GM19438 (cell line): ENCODE data around the gene LPIN1.
"Not testable (repeated sequence)": the region's sequence is repeated elsewhere in the genome, so short reads cannot be mapped to it uniquely, and the experiment has no call there.

Experiments used
- ATAC-seq: cut with Tn5 transposase; IDR thresholded peaks from one replicate; pipeline ENCODE4 v1.9.1; 2021; ENCODE audit warnings: low read depth; ENCODE audit not compliant: unreplicated experiment

LPIN1 gene

DNA sequence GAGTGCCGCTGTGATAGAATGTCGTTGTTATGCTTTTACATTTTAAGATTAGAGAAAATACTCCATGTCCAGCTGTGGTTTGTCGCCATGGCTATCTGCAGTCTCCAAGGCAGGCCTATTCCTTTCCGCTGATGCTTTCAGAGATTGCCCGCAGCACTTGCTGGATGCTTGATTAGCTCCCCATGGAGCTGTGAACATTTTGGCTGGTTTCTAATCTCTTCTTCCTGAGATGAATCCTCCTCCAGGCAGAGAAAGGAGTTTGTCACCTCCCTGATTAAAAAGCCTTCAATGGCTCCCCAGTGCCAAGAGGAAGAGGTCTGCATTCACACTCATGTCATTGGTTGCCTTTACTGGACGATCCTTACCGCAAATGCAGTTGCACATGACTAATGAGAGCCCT, 32.6 kb upstream of the LPIN1 start:
- no peak for ATAC-seq

DNA sequence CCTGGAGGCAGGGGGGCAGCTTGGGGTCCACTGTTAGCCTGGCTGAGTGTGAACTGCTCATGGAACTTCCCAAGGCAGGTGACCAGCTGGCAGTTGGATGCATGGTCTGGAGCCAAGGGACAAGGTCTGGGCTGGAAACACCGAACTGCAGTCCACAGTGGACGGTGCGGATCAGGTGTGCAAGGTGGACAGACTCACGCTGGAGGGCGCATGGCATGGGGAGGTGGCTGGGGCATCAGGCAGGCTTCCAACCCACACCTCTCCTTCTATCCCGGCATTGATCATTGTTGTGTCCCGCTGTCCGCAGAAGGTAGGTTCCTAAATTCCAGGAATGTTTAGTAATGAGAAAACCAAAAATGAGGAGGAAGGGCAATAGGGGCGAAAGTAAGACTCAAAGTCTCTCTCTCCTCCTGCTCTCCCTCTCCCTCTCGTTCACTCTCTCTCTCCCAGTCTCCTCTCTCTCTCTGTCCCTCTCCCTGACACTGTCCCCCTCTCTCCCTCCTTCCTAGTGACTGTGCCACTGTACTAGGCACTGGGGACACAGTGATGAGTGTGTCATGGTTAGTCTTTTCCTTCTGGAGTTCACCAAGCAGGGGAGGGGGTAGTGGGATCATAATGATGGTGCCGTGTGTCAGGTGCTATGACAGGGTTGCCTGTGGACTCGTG, 30.3 kb upstream of the LPIN1 start:
- ATAC-seq, result no peak

DNA sequence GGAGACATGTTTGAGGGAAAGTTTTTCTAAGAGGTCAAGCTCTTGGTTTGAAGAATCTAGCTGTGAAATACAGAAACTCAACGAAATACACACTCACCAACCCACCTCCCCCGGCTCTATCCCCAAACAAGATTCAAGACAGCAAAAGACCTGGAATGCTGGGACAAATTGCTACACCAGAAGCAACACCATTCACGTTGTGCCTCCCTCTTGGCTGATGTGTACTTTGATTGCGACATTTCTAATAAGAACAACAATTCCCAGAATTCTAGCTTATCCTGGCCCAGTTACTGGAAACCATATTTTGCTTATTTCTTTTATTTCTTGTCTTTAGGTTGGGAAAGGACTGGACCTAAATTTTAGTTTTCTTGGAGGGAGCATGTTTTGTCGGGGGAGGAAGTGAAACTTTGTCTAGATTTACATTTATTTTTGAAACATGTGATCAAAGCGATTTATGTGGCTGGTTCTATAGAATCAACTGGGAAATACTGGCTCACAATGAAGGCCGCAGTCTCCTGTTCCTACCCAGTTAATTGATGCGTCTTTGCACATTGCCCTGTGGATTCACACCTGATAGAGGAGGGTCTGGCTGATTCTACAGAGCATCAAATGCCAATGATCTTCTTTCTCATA, 29.6 kb upstream of the LPIN1 start:
- no peak for ATAC-seq

DNA sequence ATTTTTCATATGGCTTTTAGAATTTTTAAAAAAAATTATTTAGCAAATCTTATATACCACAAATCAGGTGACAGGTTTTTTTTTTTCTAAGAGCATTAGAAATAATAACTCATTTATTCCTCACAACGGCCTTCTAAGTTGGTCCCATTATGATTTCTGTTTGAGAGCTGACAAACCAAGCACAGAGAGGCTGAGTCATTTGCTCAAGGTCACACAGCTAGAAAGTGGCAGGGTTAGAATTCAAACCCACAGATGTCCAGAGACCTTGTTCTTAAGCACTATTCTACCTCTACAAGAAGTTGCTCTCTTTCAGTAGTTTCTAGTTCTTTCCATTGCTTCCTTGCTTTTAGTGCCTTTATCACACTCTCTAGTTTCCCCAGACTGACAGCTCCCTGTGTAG, 28.8 kb upstream of the LPIN1 start:
- no peak for ATAC-seq

DNA sequence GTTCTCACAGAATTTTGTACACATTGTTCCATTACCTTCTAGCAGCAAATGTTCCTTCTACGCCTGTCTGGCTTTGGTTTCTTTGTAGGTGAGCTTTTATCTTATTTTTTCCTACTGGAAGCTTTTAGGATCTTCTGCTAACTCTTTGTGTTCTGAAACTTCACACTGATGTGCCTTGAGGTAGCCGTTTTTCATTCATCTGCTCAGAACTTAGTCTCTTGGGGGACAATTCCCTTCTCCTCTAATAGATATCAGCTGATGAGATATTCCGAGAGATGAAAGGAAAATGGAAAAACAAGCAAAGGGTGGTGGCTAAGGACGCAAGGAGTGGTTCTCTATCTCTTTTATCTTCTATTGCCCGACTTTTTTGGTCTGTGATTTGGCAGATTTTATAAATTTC, 27.8 kb upstream of the LPIN1 start:
- ATAC-seq, result no peak

DNA sequence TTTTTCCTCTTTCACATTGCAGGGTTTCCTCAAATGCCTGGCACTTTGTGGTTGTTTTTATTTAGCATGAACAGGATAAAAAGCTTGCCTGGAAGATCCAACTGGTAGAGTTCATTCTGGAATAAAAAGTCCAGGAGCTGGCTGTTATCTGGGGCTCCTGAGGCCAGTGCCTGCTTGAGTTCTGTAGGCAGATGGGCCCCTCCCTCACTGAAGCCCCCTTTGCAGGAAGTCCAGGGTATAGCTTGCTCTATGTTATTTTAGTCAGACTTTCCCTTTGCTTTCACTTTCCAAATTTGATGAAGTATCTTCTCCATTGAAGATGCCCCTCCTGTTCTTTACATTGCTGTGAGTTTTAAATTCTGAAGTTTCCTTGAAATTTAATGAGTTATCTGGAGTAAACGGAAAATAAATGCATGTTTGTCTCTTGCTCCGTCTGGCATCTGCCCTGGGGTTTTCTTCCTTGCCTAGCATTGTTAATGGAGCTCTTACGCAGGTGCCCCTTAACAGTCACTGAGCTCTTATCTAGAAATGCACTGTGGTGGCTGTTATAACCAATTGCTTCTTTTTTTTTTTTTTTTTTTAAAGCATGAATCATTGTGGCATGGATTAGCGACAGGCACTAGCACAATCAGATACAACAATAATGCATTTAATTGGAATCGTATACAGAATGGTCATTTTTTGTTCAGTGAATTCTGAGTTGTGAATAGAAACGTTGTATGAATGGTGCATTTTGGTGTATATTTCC, 27.0 kb upstream of the LPIN1 start:
- ATAC-seq, result no peak

DNA sequence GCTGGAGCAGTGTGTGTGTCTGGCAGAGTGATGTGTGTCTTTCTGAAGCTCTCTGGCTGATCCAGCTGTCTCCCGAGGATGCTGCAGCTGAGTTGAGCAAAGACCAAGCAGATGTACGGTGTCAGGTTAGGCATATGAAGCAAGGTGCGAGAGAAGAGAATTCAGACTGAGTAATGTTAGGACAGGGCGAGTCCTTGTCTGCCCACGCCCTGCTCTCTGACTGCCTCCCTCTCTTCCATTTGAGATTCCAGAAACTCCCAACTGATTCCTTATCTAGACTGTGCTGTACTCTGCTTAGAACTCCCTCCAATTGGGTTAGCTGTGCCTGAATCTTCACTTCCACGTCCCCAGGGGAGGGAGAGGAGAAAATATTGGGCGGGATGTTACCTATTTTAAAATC, 25.7 kb upstream of the LPIN1 start:
- ATAC-seq, result no peak

DNA sequence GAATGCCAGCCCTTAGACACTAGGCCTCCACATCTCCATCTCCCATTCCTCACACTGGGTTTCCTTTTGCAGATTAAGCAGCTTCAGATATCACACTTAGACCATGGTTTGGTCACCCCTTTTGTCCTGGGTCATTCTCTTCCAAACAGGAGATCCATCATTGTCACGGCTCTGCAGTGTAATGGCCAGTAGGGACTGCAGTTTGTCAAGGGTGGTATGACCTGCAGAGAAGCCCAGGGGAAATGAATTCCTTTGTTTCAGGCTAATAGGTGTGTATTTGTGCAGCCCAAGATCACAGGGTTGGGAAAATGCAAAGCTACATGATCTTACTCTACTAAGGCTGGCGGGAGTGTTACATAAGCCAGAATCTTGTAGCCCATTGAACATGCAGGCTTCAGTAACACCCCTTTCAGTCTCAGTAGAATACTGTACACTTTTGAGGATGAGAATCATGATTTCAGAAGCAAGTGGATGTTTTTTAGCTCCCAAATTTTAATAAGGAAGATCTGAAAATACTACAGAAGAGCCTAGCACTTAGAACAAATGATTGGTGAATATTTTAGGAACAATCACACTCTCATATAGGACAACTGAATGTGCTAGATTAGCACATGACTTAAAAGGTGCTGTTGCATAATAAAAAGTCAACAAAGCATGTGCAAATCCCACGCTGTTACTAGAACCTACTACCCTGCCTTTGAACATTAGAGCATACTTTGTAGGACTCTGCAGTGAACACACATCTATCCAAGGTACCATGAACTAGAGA, 24.0 kb upstream of the LPIN1 start:
- no peak for ATAC-seq

DNA sequence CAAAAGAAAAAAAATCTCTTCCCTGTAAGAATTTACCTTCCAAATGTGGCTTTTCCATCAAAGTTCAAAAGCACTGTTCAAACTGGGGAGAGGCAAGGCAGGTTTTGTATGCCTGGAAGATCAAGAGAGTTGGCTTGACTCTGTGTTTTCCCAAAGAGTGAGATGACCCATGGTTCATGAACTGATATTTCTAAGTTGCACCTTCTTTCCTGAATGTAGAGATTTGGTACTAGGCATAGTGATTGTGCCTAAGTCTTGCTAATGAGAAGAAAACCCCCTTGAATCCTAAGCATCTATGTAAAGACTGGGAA, 23.4 kb upstream of the LPIN1 start:
- ATAC-seq, result no peak

DNA sequence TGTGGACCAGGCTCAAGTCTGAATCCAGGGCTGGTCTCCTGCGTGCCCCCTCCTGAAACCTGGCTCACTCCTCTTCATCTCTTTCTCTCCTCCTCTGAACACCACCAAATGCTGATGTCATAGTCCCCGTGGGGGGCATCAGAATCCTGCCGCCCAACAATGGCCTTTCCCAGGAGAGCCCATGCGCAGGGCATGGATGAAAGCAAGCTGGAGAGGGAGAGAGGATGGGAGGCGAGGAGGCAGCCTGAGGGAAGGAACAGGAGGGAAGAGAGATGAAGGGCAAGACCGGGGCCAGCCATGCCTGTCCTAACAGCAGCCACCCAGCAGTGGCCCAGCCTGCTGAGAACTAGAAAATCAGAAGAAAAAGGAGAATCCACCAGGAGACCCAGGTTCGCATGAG, 22.3 kb upstream of the LPIN1 start:
- ATAC-seq, result no peak

DNA sequence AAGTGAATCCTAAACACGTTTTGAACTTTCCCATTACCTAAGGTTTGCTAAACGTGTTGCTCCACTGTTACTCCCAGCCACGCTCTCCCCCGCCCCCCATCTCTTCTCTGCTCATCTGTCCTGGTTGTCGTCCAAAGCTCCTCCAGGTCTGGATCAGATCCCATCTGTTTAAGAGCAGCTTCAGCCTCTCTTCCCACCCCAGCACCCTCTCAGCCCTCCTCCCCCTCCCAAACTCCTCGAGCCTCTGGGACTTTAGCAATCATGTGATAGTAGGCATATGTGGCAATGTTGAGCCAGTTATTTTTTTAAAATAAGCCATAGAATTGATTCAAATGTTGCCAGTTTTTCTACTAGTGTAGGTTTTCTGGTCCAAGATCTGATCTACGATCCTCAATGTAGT, 20.0 kb upstream of the LPIN1 start:
- no peak for ATAC-seq

DNA sequence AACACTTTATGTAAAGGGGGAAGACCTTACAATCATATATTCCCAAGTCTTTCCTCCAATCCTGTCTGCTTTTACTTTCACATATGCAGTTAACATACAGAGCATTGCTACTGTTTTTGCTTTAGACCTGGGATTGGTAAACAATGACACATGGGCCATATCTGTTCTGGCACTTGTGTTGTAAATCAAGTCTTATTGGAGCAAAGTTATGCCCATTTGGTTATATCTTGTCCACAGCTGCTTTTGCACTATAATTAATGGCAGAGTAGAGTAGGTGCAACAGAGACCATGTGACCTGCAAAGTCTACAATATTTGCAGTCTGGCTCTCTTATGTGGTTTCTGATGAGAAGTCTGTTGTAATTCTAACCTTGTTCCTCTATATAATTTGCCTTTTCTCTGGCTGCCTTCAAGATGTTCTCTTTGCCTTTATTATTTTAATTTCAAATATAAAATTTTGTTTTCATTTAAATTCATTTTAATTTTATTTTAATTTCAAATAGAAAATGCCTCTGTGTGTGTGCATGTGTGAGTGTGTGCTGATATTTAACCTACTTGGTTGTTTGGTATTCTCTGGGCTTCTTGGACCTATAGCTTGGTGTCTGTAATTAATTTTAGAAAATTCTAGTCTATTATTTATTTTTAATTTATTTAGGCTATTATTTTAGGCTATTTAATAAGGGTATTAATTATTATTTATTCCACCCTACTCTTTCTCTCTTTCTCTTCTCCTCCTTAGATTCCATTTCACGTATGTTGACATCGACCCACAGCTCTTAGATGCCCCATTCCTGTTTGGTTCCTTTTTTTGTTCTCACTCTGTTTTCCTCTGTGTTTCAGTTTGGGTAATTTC, 16.8 kb upstream of the LPIN1 start:
- no peak for ATAC-seq

DNA sequence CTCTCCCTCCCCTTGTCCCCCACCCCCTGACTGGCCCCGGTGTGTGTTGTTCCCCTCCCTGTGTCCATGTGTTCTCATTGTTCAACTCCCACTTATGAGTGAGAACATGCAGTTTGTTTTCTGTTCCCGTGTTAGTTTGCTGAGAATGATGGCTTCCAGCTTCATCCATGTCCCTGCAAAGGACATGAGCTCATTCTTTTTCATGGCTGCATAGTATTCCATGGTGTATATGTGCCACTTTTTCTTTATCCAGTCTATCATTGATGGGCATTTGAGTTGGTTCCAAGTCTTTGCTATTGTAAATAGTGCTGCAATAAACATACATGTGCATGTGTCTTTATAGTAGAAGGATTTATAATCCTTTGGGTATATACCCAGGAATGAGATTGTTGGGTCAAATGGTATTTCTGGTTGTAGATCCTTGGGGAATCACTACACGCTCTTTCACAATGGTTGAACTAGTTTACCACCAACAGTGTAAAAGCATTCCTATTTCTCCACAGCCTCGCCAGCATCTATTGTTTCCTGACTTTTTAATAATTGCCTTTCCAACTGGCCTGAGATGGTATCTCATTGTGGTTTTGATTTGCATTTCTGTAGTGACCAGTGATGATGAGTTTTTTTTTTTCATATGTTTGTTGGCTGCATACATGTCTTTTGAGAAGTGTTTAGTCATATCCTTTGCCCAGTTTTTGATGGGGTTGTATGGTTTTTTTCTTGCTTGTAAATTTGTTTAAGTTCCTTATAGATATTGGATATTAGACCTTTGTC, 15.0 kb upstream of the LPIN1 start:
- ATAC-seq, result not testable (repeated sequence)

DNA sequence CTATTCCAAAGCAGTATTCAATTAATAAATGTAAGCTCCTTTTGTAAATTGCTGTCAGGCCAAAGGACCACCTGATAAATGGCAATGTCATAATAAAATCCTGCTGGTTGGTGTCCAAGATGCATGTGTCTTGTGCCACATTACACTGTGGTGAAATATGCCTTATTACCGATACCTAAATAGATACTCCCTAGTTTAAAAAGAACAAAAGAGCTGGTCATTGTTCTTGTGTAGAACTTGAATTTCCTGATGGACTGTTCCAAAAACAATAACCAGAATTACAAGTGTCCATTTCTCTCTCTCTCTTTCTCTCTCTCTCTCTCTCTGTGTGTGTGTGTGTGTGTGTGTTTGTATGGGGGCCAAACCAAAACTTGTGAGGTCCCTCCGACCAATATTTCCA, 13.8 kb upstream of the LPIN1 start:
- no peak for ATAC-seq

DNA sequence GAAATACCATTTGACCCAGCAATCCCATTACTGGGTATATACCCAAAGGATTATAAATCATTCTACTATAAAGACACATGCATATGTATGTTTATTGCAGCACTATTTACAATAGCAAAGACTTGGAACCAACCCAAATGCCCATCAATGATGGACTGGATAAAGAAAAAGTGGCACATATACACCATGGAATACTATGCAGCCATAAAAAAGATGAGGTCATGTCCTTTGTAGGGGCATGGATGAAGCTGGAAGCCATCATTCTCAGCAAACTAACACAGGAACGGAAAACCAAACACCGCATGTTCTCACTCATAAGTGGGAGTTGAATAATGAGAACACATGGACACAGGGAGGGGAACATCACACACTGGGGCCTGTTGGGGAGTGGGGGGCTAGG, 8.6 kb upstream of the LPIN1 start:
- ATAC-seq, result not testable (repeated sequence)

DNA sequence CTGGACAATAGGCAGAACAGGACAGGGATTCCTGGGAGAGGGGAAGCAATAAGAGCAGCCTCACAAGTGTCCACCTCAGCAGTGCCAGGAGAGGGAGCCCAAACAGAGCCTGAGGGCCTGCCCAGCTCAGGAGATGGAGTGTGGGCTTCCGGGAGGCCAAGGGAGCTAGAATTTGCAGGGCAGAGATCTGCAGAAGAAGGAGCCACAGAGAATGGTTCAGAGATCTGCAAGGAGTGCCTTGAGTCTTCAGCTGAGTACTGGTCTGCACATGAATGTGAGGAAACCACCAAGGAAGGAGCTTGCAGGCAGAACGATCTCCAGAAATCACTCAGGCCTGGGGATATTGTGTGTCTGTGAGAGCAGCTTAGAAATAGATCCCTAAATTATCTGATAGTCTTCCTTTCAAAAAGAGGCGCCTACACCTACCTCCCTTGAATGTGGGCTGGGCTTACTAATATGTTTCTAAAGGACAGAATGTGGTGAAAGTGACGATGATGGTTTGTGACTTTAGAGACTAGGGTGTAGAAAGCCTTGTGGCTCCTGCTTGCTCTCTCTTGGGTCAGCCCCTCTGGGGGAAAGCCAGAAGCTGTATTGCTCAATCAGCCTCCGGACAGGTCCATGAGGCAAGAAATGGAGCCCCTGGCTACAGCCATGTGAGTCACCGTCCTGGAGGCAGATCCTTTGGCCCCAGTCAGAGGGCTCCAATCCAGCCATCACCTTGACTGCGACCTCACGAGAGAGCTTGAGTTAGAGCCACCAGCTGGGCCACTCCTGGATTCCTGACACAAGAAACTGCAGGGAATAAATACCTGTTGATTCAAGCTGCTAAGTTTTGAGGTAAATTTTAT, 7.6 kb upstream of the LPIN1 start:
- peak; percentile 95 for ATAC-seq

DNA sequence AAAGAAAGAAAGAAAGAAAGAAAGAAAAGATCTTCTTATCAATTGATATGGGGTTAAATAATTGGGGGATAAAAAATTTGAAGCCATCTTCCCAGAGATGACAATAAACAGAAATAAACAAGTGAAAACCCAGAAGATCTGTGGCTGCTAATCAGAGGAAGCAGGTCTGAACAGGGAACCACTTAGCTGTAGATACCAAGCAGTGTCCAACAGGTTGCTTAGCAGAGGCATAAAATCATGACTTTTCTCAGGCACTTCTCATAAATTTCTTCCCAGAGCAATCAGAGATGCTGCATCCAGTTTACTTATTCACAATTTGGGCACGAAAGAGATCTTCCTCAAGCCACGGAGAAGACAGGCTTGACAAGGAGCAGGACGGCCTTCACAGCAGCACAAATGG, 5.7 kb upstream of the LPIN1 start:
- ATAC-seq, result no peak

DNA sequence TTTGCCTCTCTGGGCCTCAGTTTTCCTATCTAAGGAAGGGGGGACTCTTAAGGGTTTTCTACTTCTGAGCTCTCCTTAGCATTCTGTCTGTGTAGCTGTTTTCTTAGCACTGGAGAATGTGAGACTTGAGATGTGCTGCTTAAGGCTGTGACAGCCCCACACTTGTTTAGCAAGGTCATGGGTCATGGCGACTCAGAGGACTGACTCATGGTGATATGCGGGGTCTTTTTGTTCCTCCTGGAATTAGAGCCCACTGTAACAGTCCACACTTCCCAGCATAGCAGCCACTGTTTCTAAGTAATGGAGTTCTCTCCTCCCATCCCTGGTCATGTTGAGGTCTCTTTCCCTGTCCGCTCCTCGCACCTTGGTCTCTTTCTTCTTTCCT, 4.1 kb upstream of the LPIN1 start:
- ATAC-seq, result no peak
